Stimulated activated CD8-positive, alpha-beta memory T cell treated with anti-CD3 and anti-CD28 coated beads, Interleukin-12 subunit alpha, Interleukin-12 subunit beta, amount 100 ng/mL, for 4 hours (primary cell): Measurements from ENCODE around the gene AOPEP.
"Not testable (repeated sequence)": the region's sequence is repeated elsewhere in the genome, so short reads cannot be mapped to it uniquely, and the experiment has no call there.

ENCODE experiments used
- DNase-seq: peaks from one replicate; pipeline ENCODE4 v3.0.0-alpha.2; 2020; ENCODE audit warnings: low read depth

AOPEP gene

DNA sequence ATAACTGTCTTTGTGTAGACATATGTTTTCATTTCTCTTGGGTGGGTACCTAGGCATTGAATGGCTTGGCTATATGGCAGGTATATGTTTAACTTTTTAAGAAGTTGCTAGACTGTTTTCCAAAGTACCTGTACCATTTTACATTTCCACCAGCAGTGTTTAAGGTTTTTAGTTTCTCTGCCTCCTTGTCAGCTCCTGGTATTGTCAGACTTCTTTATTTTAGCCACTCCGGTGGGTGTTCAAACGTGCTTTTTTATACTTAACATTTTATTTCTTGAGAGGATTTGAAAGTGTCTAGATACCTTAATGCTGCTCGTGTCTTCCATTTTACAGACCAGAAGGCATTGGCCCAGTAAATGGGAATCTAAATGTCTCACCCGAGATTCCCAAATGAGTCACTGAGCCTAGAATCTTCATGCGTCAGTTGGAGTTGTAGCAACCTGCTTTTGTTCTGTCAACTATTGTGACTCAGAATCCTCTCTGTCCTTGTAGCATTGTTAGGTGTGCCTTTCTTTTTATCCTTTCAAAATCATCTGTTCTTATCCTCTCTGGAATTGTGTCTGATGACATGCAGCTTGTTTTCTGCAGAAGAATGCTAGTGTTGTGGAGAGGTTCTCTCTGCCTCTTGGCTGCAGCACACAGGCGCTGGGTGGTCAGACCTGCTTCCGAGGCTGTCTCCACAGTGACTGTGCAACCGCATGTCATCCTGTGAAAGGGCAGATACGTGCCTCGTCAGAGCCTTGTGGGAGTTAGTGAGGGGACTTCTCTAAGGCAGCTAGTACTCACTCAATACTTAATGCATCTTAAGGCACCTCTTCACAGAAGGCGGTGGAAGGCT, 291.8 kb downstream of the AOPEP start:
- DNase-seq = no peak

- not testable (repeated sequence) for DNase-seq
These were observed 294.1 kb downstream of the AOPEP start for GRCh38 chr9:95020644-95021043.

DNA sequence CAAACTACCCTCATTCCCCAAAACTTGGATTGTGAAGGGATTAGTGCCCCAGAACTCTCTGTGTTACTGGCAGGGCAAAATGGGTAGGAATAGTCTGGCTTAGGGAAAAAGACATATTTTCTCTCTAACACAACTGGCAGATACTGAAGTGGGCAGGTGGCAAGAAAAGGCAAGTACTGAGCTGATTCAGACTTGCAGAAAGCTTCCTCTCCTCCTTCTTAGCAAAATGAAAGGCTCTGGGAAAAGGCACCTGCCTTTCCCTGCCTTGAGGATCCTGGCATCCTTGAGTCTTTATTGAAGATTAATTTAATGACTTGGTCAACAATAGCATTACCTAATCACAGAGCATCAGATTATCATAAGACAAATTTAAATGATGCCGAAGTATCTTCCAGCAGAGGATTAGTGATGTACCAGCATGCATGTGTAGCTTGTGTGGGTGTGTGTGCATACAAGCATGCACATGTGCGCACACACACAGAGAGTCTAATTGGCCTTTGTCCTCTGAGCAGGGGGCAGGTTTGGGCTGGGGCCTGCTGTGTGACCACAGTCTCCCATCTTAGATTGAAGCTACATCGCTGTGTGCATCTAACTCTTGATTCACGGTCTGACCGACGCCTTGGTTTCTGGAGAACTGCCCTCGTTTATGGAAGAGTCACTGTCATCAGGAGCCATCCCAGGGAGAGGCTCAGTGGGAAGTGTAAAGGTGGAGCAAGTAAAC, 294.8 kb downstream of the AOPEP start:
- no peak for DNase-seq

GRCh38 chr9:95022657-95023056, 296.2 kb downstream of the AOPEP start:
- no peak for DNase-seq

DNA sequence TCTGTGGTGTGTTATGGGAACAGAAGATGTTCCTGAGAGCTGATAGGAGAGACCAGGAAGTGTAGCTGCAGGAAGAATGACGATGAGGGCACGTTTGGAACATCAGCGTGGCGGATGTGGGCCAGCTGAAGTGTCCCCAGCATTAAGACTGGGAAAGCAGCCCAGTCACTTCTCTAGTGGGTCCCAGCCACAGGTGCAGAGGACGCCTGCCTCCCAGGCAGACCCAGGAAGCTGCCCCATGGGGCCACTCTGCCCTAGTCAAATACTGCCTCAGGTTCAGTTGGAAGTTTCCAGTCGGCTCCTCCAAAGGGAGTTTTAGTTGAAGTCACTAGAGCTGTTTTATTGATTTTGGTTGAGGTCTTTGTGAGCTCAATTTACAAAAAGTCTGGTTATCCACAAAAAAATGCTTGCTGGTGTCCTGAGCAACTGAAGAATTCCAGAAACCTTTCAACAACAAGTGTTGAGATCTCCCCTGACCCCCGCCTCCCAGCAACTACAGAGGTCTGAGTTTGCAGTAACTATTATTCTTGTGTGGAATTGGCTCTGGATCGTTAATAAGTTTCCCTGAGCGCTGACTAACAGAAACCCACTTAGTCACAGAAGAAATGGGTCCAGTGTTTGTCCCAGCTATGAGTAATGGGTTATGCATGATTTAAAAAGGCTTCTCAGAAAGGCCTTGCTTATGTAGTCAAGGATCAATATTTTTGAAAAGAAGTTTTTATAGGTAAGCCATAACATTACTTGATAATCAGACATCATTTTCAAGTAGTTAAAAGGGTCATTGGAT, 296.9 kb downstream of the AOPEP start:
- no peak for DNase-seq

GRCh38 chr9:95024097-95024671, 297.7 kb downstream of the AOPEP start:
- DNase-seq = no peak

DNA sequence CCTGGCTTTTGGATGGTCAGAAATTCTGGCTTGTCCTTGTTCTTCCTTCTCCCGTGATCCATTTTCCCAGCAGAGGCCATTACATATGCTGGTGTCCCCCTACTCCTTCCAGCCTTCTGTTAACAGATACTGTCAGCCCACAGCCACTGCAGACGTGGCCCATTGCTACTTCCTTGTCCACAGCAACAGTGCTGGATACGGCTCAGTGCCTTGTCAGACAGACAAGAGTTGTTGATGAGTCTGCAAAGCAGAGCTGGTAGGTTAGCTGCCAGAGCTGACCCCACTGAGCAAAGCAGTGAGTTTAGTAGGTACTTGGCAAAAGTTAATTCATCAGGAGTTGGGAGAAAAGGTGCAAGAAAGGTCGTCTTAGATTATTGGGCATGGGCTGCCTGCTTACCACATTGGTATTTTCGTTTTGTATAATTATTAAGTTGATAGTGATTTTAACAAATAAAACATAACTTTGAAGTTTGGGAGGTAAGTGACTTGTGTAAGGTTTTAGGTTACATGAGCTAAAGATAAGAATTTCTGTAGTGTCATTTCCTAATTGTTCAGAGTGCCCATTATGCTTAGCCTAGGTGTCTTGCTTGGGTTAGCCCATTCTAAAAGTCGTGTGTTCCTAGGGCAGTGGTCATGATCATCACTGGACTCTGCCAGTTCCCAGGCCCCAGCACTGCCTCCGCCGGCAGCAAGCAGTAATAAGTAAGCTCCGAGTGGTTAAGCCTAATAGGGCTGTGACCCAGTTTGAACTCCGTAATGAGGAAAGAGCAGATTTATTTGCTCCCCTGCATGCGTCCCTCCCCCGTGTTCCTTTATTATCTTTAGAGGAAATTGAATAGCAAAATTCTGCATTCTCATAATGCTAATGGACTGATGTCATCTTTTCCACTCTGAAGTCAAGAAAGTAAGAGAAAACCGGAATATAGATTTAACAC, 299.0 kb downstream of the AOPEP start:
- no peak for DNase-seq

GRCh38 chr9:95026148-95026524, 299.6 kb downstream of the AOPEP start:
- DNase-seq = no peak

DNA sequence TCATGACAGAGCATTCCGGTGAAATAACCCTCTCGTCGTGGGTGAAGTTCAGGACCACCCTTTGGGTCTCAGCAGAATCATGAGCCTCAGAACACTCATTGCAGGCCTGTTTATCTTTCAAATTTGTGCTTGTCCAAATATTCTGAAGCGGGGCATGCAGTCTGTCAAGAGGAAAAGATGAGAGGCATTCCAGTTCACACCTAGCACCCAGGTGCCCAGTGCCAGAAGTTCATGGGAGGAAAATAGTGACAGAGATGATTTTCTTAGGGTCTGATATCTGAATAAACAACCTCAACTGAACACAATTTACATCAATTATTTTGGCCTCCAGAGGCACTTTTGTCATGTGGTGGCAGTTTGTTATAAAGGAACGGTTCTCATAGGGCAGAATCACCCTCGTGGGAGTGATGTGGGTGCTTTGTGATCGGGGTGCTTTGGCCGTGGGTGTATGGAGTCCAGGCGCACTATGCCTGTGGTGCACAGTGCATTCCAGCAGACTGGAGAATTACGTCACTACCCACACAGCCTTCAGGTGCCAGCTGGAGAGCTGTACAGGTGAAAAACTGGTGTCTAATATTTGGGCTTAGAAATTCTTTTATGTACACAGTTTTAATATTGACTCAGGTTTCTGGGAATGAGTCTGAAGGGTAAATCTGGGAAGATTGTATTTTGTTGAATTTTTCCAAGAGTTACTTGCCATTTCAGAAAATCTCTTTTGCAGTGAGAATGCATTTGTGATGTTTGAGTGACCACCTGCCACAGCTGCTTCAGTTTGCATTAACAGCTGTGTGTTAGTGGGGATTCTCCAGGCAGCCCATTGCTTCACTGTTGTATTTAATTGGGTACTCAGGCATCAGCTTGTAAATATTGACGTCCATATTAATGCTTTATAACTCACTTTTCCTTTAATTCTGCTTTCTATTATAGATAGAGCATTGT, 301.7 kb downstream of the AOPEP start:
- DNase-seq = no peak

DNA sequence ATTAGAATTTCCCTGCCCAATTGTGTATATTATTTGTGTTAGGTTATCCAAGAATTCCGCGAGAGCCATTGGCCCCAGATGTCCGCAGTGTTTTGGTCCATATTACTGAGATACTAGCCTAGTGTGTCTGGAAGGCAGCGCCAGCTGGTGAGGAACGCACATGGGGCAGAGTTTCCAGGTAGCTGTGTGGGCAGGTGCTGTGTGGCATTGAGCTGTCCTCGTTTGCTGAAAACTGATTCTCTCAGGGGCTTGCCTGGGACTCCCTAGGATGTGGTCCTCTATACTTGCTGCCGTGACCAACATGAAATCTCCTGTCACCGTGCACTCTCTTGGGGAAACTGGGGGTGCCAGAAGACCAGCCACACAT, 302.3 kb downstream of the AOPEP start:
- DNase-seq = no peak

DNA sequence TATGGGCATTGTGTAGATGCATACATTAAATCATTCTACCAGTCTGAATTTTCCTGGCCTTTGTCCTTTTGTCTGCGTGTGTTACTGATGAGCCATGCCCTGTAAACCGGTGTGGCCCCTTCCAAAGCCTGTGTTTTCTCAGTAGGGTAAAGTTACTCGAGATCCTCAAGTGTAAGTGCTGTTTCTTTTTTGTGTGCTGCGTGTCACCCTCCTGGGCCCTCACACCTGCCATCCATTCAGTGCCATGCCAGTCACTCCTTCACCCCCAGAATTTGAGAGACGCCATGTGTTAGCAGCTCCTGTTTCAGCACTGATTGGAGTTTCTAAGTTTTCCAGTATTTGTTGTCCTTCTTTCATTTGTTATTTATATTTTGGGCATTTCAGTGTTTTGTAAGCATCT, 302.8 kb downstream of the AOPEP start:
- no peak for DNase-seq

GRCh38 chr9:95029720-95030119, 303.2 kb downstream of the AOPEP start:
- DNase-seq = no peak

GRCh38 chr9:95030344-95030743, 303.8 kb downstream of the AOPEP start:
- DNase-seq = no peak

- DNase-seq = no peak
These were observed 304.6 kb downstream of the AOPEP start for GRCh38 chr9:95030920-95031642.

- DNase-seq = no peak
These were observed 305.4 kb downstream of the AOPEP start for GRCh38 chr9:95031711-95032461.

GRCh38 chr9:95032580-95033341, 306.3 kb downstream of the AOPEP start:
- DNase-seq = no peak

- no peak for DNase-seq
These were observed 309.3 kb downstream of the AOPEP start for GRCh38 chr9:95035846-95036245.

DNA sequence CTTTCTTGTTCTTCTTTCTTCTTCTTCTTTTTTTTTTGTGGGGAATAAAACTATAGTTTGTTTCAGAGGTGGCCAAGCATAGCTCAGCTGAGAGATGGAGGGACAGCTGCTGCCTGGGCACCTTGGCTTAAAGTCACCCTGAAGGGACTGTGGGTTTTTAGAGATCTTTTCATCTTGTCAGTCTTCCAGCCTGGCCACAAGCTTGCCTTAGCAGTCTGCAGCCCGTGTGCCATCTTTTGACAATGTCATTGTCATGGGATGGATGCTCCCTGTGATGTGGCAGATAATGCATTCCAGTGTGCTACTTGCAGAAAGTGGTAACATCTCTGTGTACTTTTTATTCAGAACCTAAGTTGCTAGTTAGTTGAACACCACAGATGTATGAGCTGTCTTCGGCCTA, 310.2 kb downstream of the AOPEP start:
- no peak for DNase-seq
